Large intestine (tissue), 3 donors: ENCODE data around the gene PLEKHB2. TPM values are rescaled to one million over a fixed set of nuclear protein-coding genes. Genes with fewer than 3 reads are reported as not detected.
"Not testable (repeated sequence)": the region's sequence is repeated elsewhere in the genome, so short reads cannot be mapped to it uniquely, and the experiment has no call there.

Source experiments
- DNase-seq, 2 donors: peaks; one replicate each; pipeline versions ENCODE4 v3.0.0 to v3.0.0-alpha.2; 2013
- H3K27ac ChIP-seq: one replicate; pipeline ENCODE4 v1.5.1; 2013; ENCODE audit warnings: low read length
- H3K27me3 ChIP-seq: 2 replicates; pipeline ENCODE4 v1.6.1; 2013; ENCODE audit warnings: low read length; ENCODE audit not compliant: control insufficient read depth, insufficient read depth
- H3K36me3 ChIP-seq: 2 replicates; pipeline ENCODE4 v1.6.1; 2013; ENCODE audit warnings: low read length; ENCODE audit not compliant: control insufficient read depth, insufficient read depth
- H3K4me1 ChIP-seq: one replicate; pipeline ENCODE4 v1.6.1; 2013; ENCODE audit warnings: low read length; ENCODE audit not compliant: control insufficient read depth, insufficient read depth
- H3K4me3 ChIP-seq: one replicate; pipeline ENCODE4 v1.5.1; 2013; ENCODE audit warnings: low read length
- H3K9me3 ChIP-seq: one replicate; pipeline ENCODE4 v1.6.1; 2013; ENCODE audit warnings: mild to moderate bottlenecking, low read depth, low read length, moderate library complexity; ENCODE audit not compliant: control insufficient read depth
- WGBS: methylation state at CpG from one replicate; pipeline ENCODE4 v1.1.5; 2013; ENCODE audit warnings: low lambda C conversion rate; ENCODE audit not compliant: insufficient coverage; 5-methylcytosine and 5-hydroxymethylcytosine counted together
- polyA plus RNA-seq: library from polyadenylated mRNA; unstranded; fragments of 120-200 nt; gene quantifications from one replicate; pipeline ENCODE4 v1.2.1, GENCODE V29; 2013

The PLEKHB2 gene
- polyA plus RNA-seq, 1 donor = 104 TPM

- H3K36me3 ChIP-seq = peaks cover 66% of the 10 kb centered on the region
These were observed 35.4 kb downstream of the PLEKHB2 start for GRCh38 chr2:131140581-131140980.

GRCh38 chr2:131142849-131143248 lies 37.7 kb downstream of the PLEKHB2 start:
- Histone ChIP-seq H3K9me3 (no peaks in the 10 kb centered on the region), H3K4me3 (no peak overlapping the region), H3K36me3 (peaks cover 76% of the 10 kb centered on the region), H3K27ac (no peak overlapping the region), H3K4me1 (no peaks in the 10 kb centered on the region), H3K27me3 (no peaks in the 10 kb centered on the region)
- 100% methylated on average over 4 of the region's 5 CpGs for WGBS
- no peak for DNase-seq

More at GRCh38 chr2:131140581-131140980, 35.4 kb downstream of the PLEKHB2 start:
- H3K4me3 ChIP-seq = no peak overlapping the region
- no peaks in the 10 kb centered on the region for H3K27me3 ChIP-seq
- H3K9me3 ChIP-seq = no peaks in the 10 kb centered on the region
- no peak overlapping the region for H3K27ac ChIP-seq
- no peak for DNase-seq
- no CpG with 5 or more reads among the region's 2 CpGs for WGBS
- H3K4me1 ChIP-seq = no peaks in the 10 kb centered on the region

- no CpG with 5 or more reads among the region's 6 CpGs for WGBS
These were observed 38.7 kb downstream of the PLEKHB2 start for GRCh38 chr2:131143803-131144202.

GRCh38 chr2:131145040-131145439 lies 39.9 kb downstream of the PLEKHB2 start:
- Histone ChIP-seq H3K27me3 (no peaks in the 10 kb centered on the region), H3K4me3 (no peak overlapping the region), H3K4me1 (no peaks in the 10 kb centered on the region), H3K9me3 (no peaks in the 10 kb centered on the region), H3K27ac (no peak overlapping the region), H3K36me3 (peaks cover 74% of the 10 kb centered on the region)
- no peak for DNase-seq
- 100% methylated on average over 1 of the region's 2 CpGs for WGBS

More at GRCh38 chr2:131143803-131144202, 38.7 kb downstream of the PLEKHB2 start:
- Histone ChIP-seq H3K36me3 (peaks cover 80% of the 10 kb centered on the region), H3K4me3 (no peak overlapping the region), H3K4me1 (no peaks in the 10 kb centered on the region), H3K27me3 (no peaks in the 10 kb centered on the region), H3K27ac (no peak overlapping the region), H3K9me3 (no peaks in the 10 kb centered on the region)
- no peak for DNase-seq

GRCh38 chr2:131146231-131146630 lies 41.1 kb downstream of the PLEKHB2 start:
- Histone ChIP-seq H3K4me1 (no peaks in the 10 kb centered on the region), H3K27ac (no peak overlapping the region), H3K36me3 (peaks cover 65% of the 10 kb centered on the region), H3K4me3 (no peak overlapping the region), H3K9me3 (no peaks in the 10 kb centered on the region), H3K27me3 (no peaks in the 10 kb centered on the region)
- no CpG with 5 or more reads among the region's 7 CpGs for WGBS
- DNase-seq = no peak

- Histone ChIP-seq H3K4me1 (no peaks in the 10 kb centered on the region), H3K4me3 (no peak overlapping the region), H3K27me3 (no peaks in the 10 kb centered on the region), H3K36me3 (peaks cover 65% of the 10 kb centered on the region), H3K9me3 (no peaks in the 10 kb centered on the region), H3K27ac (no peak overlapping the region)
- DNase-seq = no peak
- no CpG with 5 or more reads among the region's 1 CpG for WGBS
These were observed 41.6 kb downstream of the PLEKHB2 start for GRCh38 chr2:131146749-131147148.

- Histone ChIP-seq H3K27me3 (no peaks in the 10 kb centered on the region), H3K27ac (no peak overlapping the region), H3K4me1 (no peaks in the 10 kb centered on the region), H3K9me3 (no peaks in the 10 kb centered on the region), H3K4me3 (no peak overlapping the region), H3K36me3 (peaks cover 54% of the 10 kb centered on the region)
- no peak for DNase-seq
- WGBS = 60% methylated on average over 1 of the region's 3 CpGs
These were observed 43.3 kb downstream of the PLEKHB2 start for GRCh38 chr2:131148426-131148825.

- not testable (repeated sequence) for H3K27ac ChIP-seq, H3K27me3 ChIP-seq, H3K9me3 ChIP-seq, H3K4me1 ChIP-seq, H3K4me3 ChIP-seq, DNase-seq
- peaks cover 37% of the 10 kb centered on the region for H3K36me3 ChIP-seq
- 80% methylated on average over 1 of the region's 9 CpGs for WGBS
These were observed 45.0 kb downstream of the PLEKHB2 start for GRCh38 chr2:131150109-131150508.

GRCh38 chr2:131151398-131151797 lies 46.3 kb downstream of the PLEKHB2 start:
- no CpG with 5 or more reads among the region's 6 CpGs for WGBS
- Histone ChIP-seq H3K4me3 (no peak overlapping the region), H3K27me3 (no peaks in the 10 kb centered on the region), H3K36me3 (peaks cover 29% of the 10 kb centered on the region), H3K9me3 (no peaks in the 10 kb centered on the region), H3K27ac (no peak overlapping the region), H3K4me1 (no peaks in the 10 kb centered on the region)
- no peak for DNase-seq

- Histone ChIP-seq H3K4me3 (no peak overlapping the region), H3K27ac (no peak overlapping the region), H3K4me1 (no peaks in the 10 kb centered on the region), H3K36me3 (peaks cover 23% of the 10 kb centered on the region), H3K9me3 (no peaks in the 10 kb centered on the region), H3K27me3 (no peaks in the 10 kb centered on the region)
- no peak for DNase-seq
- no CpG with 5 or more reads among the region's 7 CpGs for WGBS
These were observed 46.9 kb downstream of the PLEKHB2 start for GRCh38 chr2:131152074-131152473.

- Histone ChIP-seq H3K27ac (no peak overlapping the region), H3K36me3 (peaks cover 12% of the 10 kb centered on the region), H3K4me1 (no peaks in the 10 kb centered on the region), H3K9me3 (no peaks in the 10 kb centered on the region), H3K27me3 (no peaks in the 10 kb centered on the region), H3K4me3 (no peak overlapping the region)
- WGBS = no CpG with 5 or more reads among the region's 4 CpGs
- no peak for DNase-seq
These were observed 48.4 kb downstream of the PLEKHB2 start for GRCh38 chr2:131153529-131153928.
